Liver (tissue), 9 donors: Measurements from ENCODE around the gene ANKRD9. TPM values are rescaled to one million over a fixed set of nuclear protein-coding genes. Genes with fewer than 3 reads are reported as not detected.

ENCODE experiments used
- DNase-seq: peaks from one replicate; pipeline ENCODE4 v3.0.0-alpha.2; 2017; ENCODE audit warnings: low spot score
- H3K27ac ChIP-seq, 2 donors: one replicate each; pipeline ENCODE4 v1.7.0; 2013; ENCODE audit warnings: inconsistent platforms in 2 of 2, low read length in 2 of 2, control low read depth in 1 of 2, low read depth in 1 of 2, mild to moderate bottlenecking in 1 of 2
- H3K27me3 ChIP-seq, 4 donors: one replicate each; pipeline versions ENCODE4 v1.6.1 to v1.7.0; 2013; ENCODE audit warnings: low read length in 3 of 4, inconsistent platforms in 1 of 4, mild to moderate bottlenecking in 1 of 4, moderate library complexity in 1 of 4; ENCODE audit not compliant: control insufficient read depth in 4 of 4, insufficient read depth in 4 of 4
- H3K36me3 ChIP-seq, 4 donors: one replicate each; pipeline versions ENCODE4 v1.6.1 to v1.7.0; 2013; ENCODE audit warnings: low read length in 3 of 4, mild to moderate bottlenecking in 3 of 4, low read depth in 1 of 4, moderate library complexity in 1 of 4; ENCODE audit not compliant: control insufficient read depth in 4 of 4, insufficient read depth in 3 of 4
- H3K4me1 ChIP-seq, 4 donors: one replicate each; pipeline versions ENCODE4 v1.6.1 to v1.7.0; 2013; ENCODE audit warnings: low read length in 3 of 4, mild to moderate bottlenecking in 3 of 4, moderate library complexity in 1 of 4; ENCODE audit not compliant: control insufficient read depth in 4 of 4, insufficient read depth in 4 of 4
- H3K4me3 ChIP-seq, 3 donors: one replicate each; pipeline versions ENCODE4 v1.6.1 to v1.7.0; 2013; ENCODE audit warnings: low read length in 3 of 3, control low read depth in 1 of 3, low read depth in 1 of 3, mild to moderate bottlenecking in 1 of 3
- H3K9ac ChIP-seq, 2 donors: one replicate each; pipeline ENCODE4 v1.7.0; 2013; ENCODE audit warnings: low read length in 2 of 2, mild to moderate bottlenecking in 2 of 2, moderate library complexity in 2 of 2, control low read depth in 1 of 2, low read depth in 1 of 2
- H3K9me3 ChIP-seq, 4 donors: one replicate each; pipeline versions ENCODE4 v1.6.1 to v1.7.0; 2013; ENCODE audit warnings: low read length in 3 of 4; ENCODE audit not compliant: control insufficient read depth in 4 of 4
- ATF3 ChIP-seq: IDR thresholded peaks from 2 replicates; pipeline ENCODE4 v1.6.1; 2016; ENCODE audit warnings: antibody characterized with exemption
- EGR1 ChIP-seq, 2 donors: IDR thresholded peaks; 2 replicates each; pipeline ENCODE4 v1.6.1; 2016 to 2018; ENCODE audit warnings: antibody characterized with exemption in 2 of 2, low read depth in 2 of 2
- FOXA2 ChIP-seq: IDR thresholded peaks from 2 replicates; pipeline ENCODE4 v1.6.1; 2016; ENCODE audit warnings: antibody characterized with exemption
- GABPA ChIP-seq, 2 donors: IDR thresholded peaks in 1 of 2; conservative IDR thresholded peaks in 1 of 2; 2 replicates each; pipeline ENCODE4 v1.6.1; 2016; ENCODE audit warnings: antibody characterized with exemption in 2 of 2, mild to moderate bottlenecking in 1 of 2, moderate library complexity in 1 of 2
- HNF4G ChIP-seq: IDR thresholded peaks from 2 replicates; pipeline ENCODE4 v1.6.1; 2016; ENCODE audit warnings: antibody characterized with exemption
- JUND ChIP-seq, 2 donors: IDR thresholded peaks; 2 replicates each; pipeline ENCODE4 v1.6.1; 2016; ENCODE audit warnings: antibody characterized with exemption in 2 of 2
- RAD21 ChIP-seq, 2 donors: IDR thresholded peaks; 2 replicates each; pipeline ENCODE4 v1.6.1; 2016; ENCODE audit warnings: antibody characterized with exemption in 2 of 2, mild to moderate bottlenecking in 2 of 2
- REST ChIP-seq: IDR thresholded peaks from 2 replicates; pipeline ENCODE4 v1.6.1; 2016; ENCODE audit warnings: antibody characterized with exemption, mild to moderate bottlenecking
- RXRA ChIP-seq, 2 donors: IDR thresholded peaks; 2 replicates each; pipeline ENCODE4 v1.6.1; 2017 to 2018; ENCODE audit warnings: antibody characterized with exemption in 2 of 2, mild to moderate bottlenecking in 1 of 2
- SP1 ChIP-seq: IDR thresholded peaks from 2 replicates; pipeline ENCODE4 v1.6.1; 2018; ENCODE audit warnings: antibody characterized with exemption, mild to moderate bottlenecking
- TAF1 ChIP-seq: conservative IDR thresholded peaks from 2 replicates; pipeline ENCODE4 v1.6.1; 2016; ENCODE audit warnings: antibody characterized with exemption, mild to moderate bottlenecking
- ZBTB33 ChIP-seq: IDR thresholded peaks from 2 replicates; pipeline ENCODE4 v1.6.1; 2016; ENCODE audit warnings: antibody characterized with exemption
- WGBS: extraction: QIAGEN DNeasy Blood & Tissue Kit; methylation state at CpG from one replicate; pipeline ENCODE4 v1.1.7; 2013; 5-methylcytosine and 5-hydroxymethylcytosine counted together
- polyA plus RNA-seq, 2 donors: library from polyadenylated mRNA; stranded (reverse) in 1 of 2; unstranded in 1 of 2; fragments of 200-250 nt in 1 of 2; fragments of >200 nt in 1 of 2; fragmentation: Nextera tagmentation in 1 of 2; extraction: Ambion mirVana in 1 of 2; gene quantifications; one replicate each; pipeline versions ENCODE4 v1.2.1 to v1.2.3, GENCODE V29; 2013 to 2015
- total RNA-seq, 2 donors: library from RNA; depleted of rRNA; stranded (reverse); fragments of >200 nt; gene quantifications; one replicate each; pipeline ENCODE4 v1.2.3, GENCODE V29; 2014
- donor health status: healthy.
- donor health status: healthy.
- donor health status: healthy.
- donor health status: healthy.
- donor health status: healthy.

The ANKRD9 gene
- total and polyA plus RNA-seq, 4 donors = 1.5 to 67.5 (median 7.5) TPM

GRCh38 chr14:102464846-102465341, 44.7 kb downstream of the ANKRD9 start:
- no peak overlapping the region for H3K4me3 ChIP-seq
- H3K4me1 ChIP-seq = no peaks in the 10 kb centered on the region
- no peak overlapping the region for H3K9ac ChIP-seq
- no peaks in the 10 kb centered on the region for H3K9me3 ChIP-seq
- no peak overlapping the region for H3K27ac ChIP-seq
- peaks cover 8 to 26% (median 23%) of the 10 kb centered on the region in 4 donors for H3K36me3 ChIP-seq
- no peak for TF ChIP-seq RXRA (IDR thresholded peaks at IDR 0.05)
- TF ChIP-seq SP1 = no peak
- TF ChIP-seq REST = no peak
- TF ChIP-seq TAF1 = no peak
- no peak for TF ChIP-seq JUND (IDR thresholded peaks at IDR 0.05)
- no peak for TF ChIP-seq EGR1 (IDR thresholded peaks at IDR 0.05; ENCODE audit: low read depth in 2 of 2)
- TF ChIP-seq HNF4G = no peak
- no peak for TF ChIP-seq ATF3
- no peak for TF ChIP-seq ZBTB33
- no peak for TF ChIP-seq RAD21 (IDR thresholded peaks at IDR 0.05)
- TF ChIP-seq GABPA (IDR thresholded peaks at IDR 0.05 in 1 of 2, conservative IDR thresholded peaks at IDR 0.05 in 1 of 2) = no peak
- TF ChIP-seq FOXA2 = no peak
- no peaks in the 10 kb centered on the region for H3K27me3 ChIP-seq
- no peak for DNase-seq
- 88% methylated on average over 6 of the region's 6 CpGs for WGBS

GRCh38 chr14:102464006-102464405, 45.6 kb downstream of the ANKRD9 start:
- Histone ChIP-seq H3K27ac (no peak overlapping the region), H3K4me1 (no peaks in the 10 kb centered on the region), H3K9me3 (no peaks in the 10 kb centered on the region), H3K4me3 (no peak overlapping the region), H3K36me3 (peaks cover 8 to 26% (median 23%) of the 10 kb centered on the region in 4 donors), H3K9ac (no peak overlapping the region), H3K27me3 (no peaks in the 10 kb centered on the region)
- 89% methylated on average over 4 of the region's 4 CpGs for WGBS
- DNase-seq = no peak
- no peak for TF ChIP-seq REST
